Measurements from ENCODE around the gene CEACAM1. TPM values are rescaled to one million over a fixed set of nuclear protein-coding genes. Genes with fewer than 3 reads are reported as not detected.
"Not testable (repeated sequence)": the region's sequence is repeated elsewhere in the genome, so short reads cannot be mapped to it uniquely, and the experiment has no call there.

Gene CEACAM1
- total RNA-seq, 1 donor from 2014 or later, result 10.9 TPM

GRCh38 chr19:42549067-42549466 lies 20.8 kb upstream of the CEACAM1 start:
- DNase-seq (ENCODE audit: low read depth in 2 of 2), result not testable (repeated sequence)

DNA sequence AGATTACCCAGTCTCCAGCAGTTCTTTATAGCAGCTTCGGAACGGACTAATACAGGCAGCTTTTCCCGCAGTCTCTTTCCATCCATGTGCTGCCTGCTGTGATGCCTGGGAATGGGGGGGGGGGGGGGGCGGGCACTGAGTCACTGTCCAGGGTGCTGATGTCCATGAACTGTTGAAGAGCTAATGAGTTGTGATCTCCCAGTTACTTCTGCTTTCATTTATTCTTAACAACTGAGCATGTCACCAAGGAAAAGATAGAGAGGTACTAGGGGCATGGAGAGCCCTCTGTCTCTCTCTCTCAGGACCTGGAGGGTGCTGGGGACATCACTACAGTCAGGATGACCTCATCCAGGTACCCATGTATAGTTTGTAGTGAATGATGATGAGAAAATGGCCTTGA lies 20.3 kb upstream of the CEACAM1 start:
- DNase-seq (ENCODE audit: low read depth in 2 of 2), result no peak

DNA sequence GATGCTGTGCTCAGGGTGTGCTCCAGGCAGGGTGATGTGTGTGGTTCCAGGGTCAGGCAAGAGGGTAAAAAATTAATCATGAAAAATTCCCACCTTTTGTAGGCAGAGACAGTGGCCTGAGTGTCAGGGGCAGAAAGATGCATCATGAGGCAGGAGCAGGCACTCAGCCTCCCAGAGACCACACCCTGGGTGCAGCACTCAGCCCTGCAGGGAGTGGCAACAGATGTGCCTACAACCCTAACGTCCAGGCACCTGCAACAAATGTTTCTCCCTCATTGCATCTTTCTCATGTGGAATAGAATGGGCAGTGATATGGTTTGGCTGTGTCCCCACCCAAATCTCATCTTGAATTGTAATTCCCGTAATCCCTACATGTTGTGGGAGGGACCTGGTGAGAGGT lies 19.6 kb upstream of the CEACAM1 start:
- no peak for DNase-seq (ENCODE audit: low read depth in 2 of 2)

GRCh38 chr19:42546831-42547500 lies 18.7 kb upstream of the CEACAM1 start:
- DNase-seq (ENCODE audit: low read depth in 2 of 2), result no peak

DNA sequence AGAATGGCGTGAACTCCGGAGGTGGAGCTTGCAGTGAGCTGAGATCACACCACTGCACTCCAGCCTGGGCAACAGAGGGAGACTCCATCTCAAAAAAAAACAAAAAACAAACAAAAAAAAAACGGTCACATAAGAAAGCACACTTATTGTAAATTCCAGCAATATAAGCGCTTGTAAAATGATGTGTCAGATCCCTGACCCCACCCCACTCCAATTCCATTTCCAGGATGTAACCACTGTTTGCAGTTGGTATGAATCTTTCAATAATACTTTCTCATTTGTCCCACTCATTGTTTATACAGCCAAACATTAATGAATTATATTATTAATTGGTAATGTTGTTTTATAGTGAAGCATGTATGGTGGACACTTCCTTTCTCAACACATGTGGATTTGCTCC lies 15.9 kb upstream of the CEACAM1 start:
- no peak for DNase-seq (ENCODE audit: low read depth in 2 of 2)

GRCh38 chr19:42542791-42543190 lies 14.5 kb upstream of the CEACAM1 start:
- DNase-seq (ENCODE audit: low read depth in 2 of 2), result no peak

- no peak for DNase-seq (ENCODE audit: low read depth in 2 of 2)
Observed at GRCh38 chr19:42540071-42540553, 11.8 kb upstream of the CEACAM1 start.

DNA sequence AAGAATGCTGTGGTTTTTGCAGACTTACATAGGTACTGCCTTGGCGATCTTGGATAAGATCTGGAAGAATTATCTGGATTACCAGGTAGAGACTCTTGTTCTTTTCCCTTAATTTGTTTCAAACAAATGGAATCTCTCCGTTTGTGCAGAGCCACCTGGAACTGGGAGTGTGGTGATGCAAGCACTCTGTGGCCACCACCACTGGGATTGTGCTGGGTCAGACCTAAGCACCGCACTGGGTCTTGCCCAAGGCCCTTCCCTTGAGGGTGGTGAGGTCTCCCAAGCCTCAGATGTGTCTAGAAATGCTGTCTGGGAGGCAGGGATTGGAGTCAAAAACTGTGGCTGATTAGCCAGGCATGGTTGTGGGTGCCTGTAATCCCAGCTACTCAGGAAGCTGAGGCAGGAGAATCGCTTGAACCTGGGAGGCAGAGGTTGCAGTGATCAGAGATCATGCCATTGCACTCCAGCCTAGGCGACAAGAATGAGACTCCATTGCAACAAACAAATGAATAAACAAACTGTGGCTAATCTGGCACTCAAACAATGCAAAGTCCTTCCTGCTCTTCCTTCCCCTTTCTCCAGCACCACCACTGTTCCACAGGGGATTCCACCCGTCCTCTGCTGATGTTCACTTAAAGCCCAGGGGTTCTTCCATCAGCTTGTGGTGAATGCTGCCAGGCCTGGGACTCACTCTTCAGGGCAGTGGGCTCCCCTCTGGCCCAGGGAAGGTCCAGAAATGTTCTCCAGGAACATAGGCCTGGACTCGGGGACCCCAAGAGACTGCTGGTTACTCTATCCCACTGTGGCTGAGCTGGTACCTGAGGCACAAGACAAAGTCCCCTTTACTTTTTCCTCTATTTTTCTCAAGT lies 10.8 kb upstream of the CEACAM1 start:
- no peak for DNase-seq (ENCODE audit: low read depth in 2 of 2)

GRCh38 chr19:42535276-42535675 lies 7.0 kb upstream of the CEACAM1 start:
- DNase-seq (ENCODE audit: low read depth in 2 of 2), result not testable (repeated sequence)

DNA sequence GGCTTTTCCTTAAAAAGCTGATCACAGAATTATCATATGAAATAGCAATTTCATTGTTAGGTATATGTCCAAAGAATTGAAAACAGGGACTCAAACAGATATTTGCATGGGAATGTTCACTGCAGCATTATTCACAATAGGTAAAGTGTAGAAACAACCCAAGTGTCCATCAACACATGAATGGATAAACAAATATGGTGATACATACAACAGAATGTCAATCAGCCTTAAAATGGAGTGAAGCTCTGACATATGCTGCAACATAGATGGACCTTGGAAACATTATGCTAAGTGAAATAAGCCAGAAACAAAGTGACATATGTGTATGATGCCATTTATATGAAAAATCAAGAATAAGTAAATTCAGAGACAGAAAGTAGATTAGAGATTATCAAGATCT lies 6.1 kb upstream of the CEACAM1 start:
- DNase-seq (ENCODE audit: low read depth in 2 of 2), result no peak

GRCh38 chr19:42532891-42533290 lies 4.6 kb upstream of the CEACAM1 start:
- DNase-seq (ENCODE audit: low read depth in 2 of 2), result no peak

GRCh38 chr19:42531313-42531712 lies 3.0 kb upstream of the CEACAM1 start:
- no peak for DNase-seq (ENCODE audit: low read depth in 2 of 2)

DNA sequence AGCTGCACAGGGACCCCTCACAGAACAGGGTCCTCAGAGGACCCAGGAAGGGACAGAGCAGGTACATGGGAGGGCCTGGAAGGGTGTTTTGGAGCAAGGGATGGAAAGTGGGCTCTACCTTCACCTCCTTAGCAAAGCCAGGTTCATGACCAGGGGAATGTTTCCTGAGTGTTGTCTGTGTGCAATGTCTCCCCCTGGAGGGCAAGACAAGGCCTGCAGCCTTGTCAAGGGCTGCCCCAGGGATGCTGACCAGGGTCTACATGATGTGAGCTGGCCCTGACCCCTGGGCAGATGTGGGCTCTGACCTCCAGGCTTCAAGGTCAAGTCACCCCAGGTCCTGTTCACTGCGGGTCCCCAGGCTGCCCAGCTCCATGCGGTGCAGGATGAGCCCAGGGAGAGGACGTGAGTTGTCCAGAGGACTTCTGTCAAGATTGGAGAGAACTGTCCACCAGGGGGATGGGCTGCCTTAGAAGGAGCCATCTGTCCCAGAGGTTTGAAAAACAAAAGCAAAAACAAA lies 1.0 kb upstream of the CEACAM1 start:
- DNase-seq (ENCODE audit: low read depth in 2 of 2), result peak; percentile 63 to 64

DNA sequence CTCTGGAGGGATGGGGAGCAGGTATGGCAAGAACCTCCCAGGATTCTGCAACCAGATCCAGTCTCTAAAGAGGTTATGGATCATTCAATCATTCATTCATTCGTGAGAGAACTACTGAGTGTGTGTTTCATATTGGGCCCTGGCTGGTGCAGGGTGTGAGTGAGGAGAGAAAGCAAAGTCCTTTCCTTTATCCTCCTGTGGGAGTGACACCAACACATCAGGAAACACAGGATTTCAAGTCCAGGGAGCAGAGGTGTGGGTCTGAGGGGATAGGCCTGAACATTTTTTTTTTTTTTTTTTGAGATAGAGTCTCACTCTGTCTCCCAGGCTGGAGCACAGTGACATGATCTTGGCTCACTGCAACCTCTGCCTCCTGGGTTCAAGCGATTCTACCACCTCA lies 3.3 kb downstream of the CEACAM1 start:
- no peak for DNase-seq (ENCODE audit: low read depth in 2 of 2)

DNA sequence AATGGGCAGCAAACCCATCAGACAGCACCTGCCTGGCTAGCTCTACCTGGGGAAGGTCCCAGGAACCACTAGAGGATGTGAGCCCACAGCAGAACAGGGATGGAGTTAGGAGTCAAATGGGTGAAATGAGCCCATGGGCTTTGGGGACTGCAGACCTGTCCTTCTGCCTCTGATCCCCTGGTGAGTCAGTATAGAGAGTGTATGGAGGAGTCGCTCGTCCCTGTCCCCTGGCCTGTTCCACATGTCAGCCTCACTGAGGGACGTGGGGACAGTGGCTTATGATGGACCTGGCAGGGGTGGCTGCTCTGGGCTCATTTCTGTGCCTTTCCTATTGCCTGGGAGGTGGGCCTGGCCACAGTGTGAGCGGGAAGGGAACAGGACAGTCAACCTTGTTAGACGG lies 4.0 kb downstream of the CEACAM1 start:
- DNase-seq (ENCODE audit: low read depth in 2 of 2), result no peak

DNA sequence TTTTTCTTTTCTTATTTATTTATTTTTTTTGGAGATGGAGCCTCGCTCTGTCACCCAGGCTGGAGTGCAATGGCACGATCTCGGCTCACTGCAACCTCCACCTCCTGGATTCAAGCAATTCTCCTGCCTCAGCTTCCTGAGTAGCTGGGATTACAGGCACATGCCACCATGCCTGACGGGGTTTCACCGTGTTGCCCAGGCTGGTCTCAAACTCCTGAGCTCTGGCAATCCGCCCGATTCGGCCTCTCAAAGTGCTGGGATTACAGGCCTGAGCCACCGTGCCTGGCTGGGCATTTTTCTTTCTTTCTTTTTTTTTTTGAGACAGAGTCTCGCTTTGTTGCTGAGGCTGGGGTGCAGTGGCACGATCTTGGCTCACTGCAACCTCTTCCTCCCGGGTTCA lies 6.0 kb downstream of the CEACAM1 start:
- DNase-seq (ENCODE audit: low read depth in 2 of 2), result not testable (repeated sequence)

DNA sequence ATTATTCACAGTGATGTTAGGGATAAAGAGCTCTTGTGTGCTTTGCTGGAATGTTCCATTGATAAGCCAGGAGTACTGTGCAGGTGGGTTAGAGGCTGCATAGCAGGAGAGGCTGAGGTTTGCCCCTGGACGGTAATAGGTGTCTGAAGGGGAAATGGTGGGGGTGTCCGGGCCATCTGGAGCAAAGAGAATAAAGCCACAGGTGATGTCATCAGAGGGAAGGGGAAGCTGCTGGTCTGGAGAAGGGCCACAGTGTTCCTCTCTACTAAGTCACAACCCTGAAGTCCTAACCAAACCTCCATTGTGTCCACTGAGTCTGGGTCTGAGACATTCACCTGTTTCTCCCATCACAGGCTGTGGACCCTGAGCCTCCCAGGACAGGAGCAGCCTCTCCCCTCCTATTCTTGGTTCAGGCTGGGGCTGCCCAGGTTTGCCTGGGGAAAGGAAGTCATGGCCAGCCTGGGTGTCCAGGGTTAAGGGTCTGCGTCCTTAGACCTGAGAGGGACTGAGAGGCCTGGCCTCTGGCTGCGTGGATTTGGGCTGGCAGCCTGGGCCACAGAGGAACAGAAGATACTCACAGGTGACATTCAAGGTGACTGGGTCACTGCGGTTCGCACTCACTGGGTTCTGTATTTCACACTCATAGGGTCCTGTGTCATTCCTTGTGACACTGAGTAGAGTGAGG lies 6.8 kb downstream of the CEACAM1 start:
- no peak for DNase-seq (ENCODE audit: low read depth in 2 of 2)

- DNase-seq (ENCODE audit: low read depth in 2 of 2), result no peak
Observed at GRCh38 chr19:42519108-42519507, 9.2 kb downstream of the CEACAM1 start.

GRCh38 chr19:42516771-42517170 lies 11.5 kb downstream of the CEACAM1 start:
- no peak for DNase-seq (ENCODE audit: low read depth in 2 of 2)

- no peak for DNase-seq (ENCODE audit: low read depth in 2 of 2)
Observed at GRCh38 chr19:42515241-42515832, 12.9 kb downstream of the CEACAM1 start.

DNA sequence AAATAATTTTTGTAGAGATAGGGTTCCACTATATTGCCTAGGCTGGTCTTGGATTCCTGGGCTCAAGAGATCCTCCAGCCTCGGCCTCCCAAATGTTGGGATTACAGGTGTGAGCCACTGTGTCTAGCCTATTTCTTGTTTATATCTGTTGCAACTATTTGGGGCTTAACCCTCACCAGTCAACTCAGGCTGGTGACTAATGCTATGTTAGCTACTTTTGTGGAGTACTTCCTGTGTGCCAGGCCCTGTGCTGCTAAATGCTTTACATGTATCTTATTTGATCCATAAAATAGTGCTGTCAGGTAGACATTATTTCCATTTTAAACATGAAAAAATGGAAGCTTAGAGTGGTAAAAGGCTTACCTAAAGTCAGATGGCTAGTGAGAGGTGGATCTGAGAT lies 13.8 kb downstream of the CEACAM1 start:
- no peak for DNase-seq (ENCODE audit: low read depth in 2 of 2)

Measured in dermis microvascular lymphatic vessel endothelial cell (primary cell).